Measurements from ENCODE around the gene ORM2.

ORM2 gene

DNA sequence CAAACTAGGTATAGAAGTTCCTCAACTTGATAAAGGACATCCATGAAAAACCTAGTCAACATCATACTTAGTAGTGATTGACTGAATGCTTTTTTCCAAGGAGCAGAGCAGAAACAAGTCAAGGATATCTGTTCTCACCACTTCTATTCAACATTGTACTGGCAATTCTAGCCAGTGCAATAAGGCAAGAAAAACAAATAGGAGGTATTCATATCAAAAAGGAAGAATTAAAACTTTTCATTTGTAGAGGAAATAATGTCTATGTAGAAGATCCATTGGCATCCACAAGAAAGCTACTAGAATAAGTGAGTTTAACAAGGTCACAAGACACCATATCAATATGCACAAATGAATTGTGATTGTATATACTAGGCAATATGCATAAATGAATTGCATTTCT, 35.0 kb upstream of the ORM2 start:
- TF ChIP-seq CTCF (conservative IDR thresholded peaks at IDR 0.05; ENCODE audit: control insufficient read depth, insufficient read depth, low read depth, low read length): no peak
- DNase-seq (ENCODE audit: low read depth): no peak
- no peak overlapping the region for H3K4me3 ChIP-seq (ENCODE audit: control insufficient read depth, low read depth, low read length)

DNA sequence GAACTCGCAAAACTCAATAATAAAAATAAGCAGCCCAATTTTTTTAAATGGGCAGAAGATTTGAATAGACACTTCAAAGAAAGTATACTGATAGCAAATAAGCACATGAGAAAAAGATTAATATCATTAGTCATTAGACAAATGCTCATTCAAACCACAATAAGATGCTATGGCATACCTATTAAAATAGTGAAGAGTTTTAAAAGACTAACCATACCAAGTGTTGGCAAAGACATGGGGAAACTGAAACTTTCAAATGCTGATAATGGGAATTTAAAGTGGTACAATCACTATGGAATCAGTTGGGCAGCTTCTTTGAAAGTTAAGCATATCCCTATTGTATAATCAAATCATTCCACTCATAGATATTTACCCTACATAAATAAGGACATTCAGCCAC, 33.3 kb upstream of the ORM2 start:
- no peak for TF ChIP-seq CTCF (conservative IDR thresholded peaks at IDR 0.05; ENCODE audit: control insufficient read depth, insufficient read depth, low read depth, low read length)
- no peak for DNase-seq (ENCODE audit: low read depth)
- H3K4me3 ChIP-seq (ENCODE audit: control insufficient read depth, low read depth, low read length): no peak overlapping the region

DNA sequence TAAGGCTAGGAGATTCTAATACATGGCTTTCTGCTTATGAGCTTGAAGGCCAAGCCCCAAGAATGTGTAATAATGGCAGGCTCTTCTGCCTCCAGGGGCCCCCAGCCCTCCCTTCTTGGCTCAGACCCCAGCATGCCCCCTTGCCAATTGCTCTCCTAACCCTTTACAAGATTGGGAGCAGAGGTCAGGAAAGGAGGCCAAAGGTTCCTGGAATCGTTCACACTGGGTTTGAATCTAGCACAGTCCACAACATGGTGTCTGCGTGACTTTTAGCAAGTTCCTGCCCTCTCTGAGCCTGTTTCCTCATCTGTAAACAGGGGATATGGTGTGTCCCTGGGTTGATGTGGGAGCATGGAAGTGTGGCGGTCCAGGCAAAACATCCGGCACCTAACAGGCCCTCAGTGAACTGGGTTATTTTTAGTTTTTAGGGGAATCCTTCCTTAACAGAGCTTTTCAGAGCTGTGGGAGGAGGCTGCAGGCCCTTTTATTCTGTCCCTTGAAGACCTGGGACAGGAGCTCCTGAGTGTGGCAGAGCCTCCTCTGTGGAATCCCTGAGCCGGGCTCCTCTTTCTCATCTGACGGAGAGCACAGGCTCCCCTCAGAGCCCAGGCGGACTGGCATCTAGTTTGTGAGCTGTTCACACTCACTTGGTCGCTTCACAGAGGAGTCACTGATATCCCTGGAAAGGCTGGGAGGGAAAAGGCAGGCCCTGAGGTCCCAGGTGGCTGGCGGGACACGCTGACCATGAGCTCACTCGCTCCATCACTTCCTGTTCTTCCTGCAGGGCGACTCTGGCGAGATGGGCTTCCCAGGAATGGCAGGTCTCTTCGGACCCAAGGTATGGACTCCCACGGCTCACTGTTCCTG, 30.1 kb upstream of the ORM2 start:
- H3K4me3 ChIP-seq (ENCODE audit: control insufficient read depth, low read depth, low read length): no peak overlapping the region
- DNase-seq (ENCODE audit: low read depth): no peak
- TF ChIP-seq CTCF (conservative IDR thresholded peaks at IDR 0.05; ENCODE audit: control insufficient read depth, insufficient read depth, low read depth, low read length): no peak

GRCh38 chr9:114300153-114300845, 29.4 kb upstream of the ORM2 start:
- TF ChIP-seq CTCF (conservative IDR thresholded peaks at IDR 0.05; ENCODE audit: control insufficient read depth, insufficient read depth, low read depth, low read length): no peak
- no peak for DNase-seq (ENCODE audit: low read depth)
- H3K4me3 ChIP-seq (ENCODE audit: control insufficient read depth, low read depth, low read length): no peak overlapping the region

DNA sequence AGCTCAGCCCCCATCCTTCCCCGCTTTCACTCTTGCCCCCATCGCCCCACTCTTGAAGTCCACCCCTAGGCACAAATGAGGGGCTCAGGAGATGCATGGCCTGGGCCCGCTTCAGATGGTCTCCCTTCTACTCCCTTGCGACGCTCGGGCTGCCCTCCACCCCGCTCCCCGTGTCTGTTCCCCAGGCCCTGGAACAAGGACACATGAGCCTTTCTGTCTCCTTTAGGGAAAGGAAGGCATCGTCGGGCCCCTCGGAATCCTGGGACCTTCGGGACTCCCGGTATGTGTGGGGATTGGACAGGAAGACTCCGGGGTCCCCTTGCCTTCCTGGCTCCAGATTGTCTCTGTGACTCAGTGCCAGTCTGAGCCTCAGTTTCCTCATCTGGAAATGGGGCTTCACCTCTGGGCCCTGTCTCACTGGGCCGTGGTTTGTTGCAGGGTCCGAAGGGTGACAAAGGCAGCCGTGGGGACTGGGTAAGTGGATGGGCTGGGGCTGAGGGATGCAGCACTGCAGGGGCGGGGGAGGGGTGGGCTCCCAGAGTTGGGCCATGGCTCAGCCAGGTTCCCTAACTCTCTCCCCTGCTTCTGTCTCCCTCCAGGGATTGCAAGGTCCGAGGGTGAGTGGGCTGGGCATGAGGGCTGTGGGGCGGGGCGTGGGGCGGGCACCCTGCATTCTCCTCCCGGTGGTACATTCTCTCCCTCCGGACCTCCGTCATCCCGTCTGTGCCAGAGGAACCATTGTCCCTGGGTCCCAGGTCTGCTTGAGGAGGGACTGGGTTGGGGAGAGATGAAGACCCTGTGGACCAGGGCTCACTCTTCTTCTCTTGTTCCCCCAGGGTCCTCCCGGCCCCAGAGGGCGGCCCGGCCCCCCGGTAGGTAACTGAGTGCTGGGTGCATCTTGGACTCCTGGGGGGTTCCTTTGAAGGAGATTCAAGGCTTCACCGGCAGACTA, 28.5 kb upstream of the ORM2 start:
- DNase-seq (ENCODE audit: low read depth): no peak
- no peak overlapping the region for H3K4me3 ChIP-seq (ENCODE audit: control insufficient read depth, low read depth, low read length)
- TF ChIP-seq CTCF (conservative IDR thresholded peaks at IDR 0.05; ENCODE audit: control insufficient read depth, insufficient read depth, low read depth, low read length): no peak

- H3K4me3 ChIP-seq (ENCODE audit: control insufficient read depth, low read depth, low read length): no peak overlapping the region
- TF ChIP-seq CTCF (conservative IDR thresholded peaks at IDR 0.05; ENCODE audit: control insufficient read depth, insufficient read depth, low read depth, low read length): no peak
- no peak for DNase-seq (ENCODE audit: low read depth)
These were observed 27.7 kb upstream of the ORM2 start for GRCh38 chr9:114301798-114302565.
